ENCODE data around the gene DDIT4L.

- TF ChIP-seq EZH2 (IDR thresholded peaks at IDR 0.05; ENCODE audit: borderline replicate concordance, insufficient read depth, low read length, poor library complexity, severe bottlenecking) (no peak), SMC3 (conservative IDR thresholded peaks at IDR 0.05; ENCODE audit: poor library complexity) (no peak), CTCF (IDR thresholded peaks at IDR 0.05; ENCODE audit: poor library complexity, severe bottlenecking) (no peak), POLR2AphosphoS5 (IDR thresholded peaks at IDR 0.05) (no peak), RAD21 (conservative IDR thresholded peaks at IDR 0.05) (no peak), MXI1 (conservative IDR thresholded peaks at IDR 0.05; ENCODE audit: poor library complexity, severe bottlenecking) (no peak), EP300 (conservative IDR thresholded peaks at IDR 0.05; ENCODE audit: poor library complexity, severe bottlenecking) (no peak), REST (IDR thresholded peaks at IDR 0.05; ENCODE audit: borderline replicate concordance) (no peak), TAF1 (IDR thresholded peaks at IDR 0.05; ENCODE audit: low read depth) (no peak)
Measured at GRCh38 chr4:100188829-100189228, 1.4 kb downstream of the DDIT4L start.

Measured in neural cell (in vitro differentiated cells).